ENCODE measurements around the gene RABEP1. TPM values are rescaled to one million over a fixed set of nuclear protein-coding genes. Genes with fewer than 3 reads are reported as not detected.

RABEP1 gene
- total and polyA plus RNA-seq, 2 experiments from 2014 or later: 37.0 to 88.1 TPM

- TF ChIP-seq CTCF (conservative IDR thresholded peaks at IDR 0.05; ENCODE audit: low read depth in 2 of 2): no peak
Observed at GRCh38 chr17:5331506-5331905, 49.4 kb downstream of the RABEP1 start (continued).

GRCh38 chr17:5344914-5345313, 62.8 kb downstream of the RABEP1 start:
- peaks cover 10% of the 10 kb centered on the region for H3K36me3 ChIP-seq (ENCODE audit: insufficient read depth)
- H3K9me2 ChIP-seq (ENCODE audit: insufficient read depth): no peaks in the 10 kb centered on the region
- no peaks in the 10 kb centered on the region for H3K79me2 ChIP-seq (replicated peaks; ENCODE audit: insufficient read depth)
- no peak overlapping the region for H3K4me3 ChIP-seq
- Mint-ChIP-seq H3K36me3 (ENCODE audit: low read depth) (peaks cover 24% of the 10 kb centered on the region), H3K9me3 (no peaks in the 10 kb centered on the region), H3K27me3 (ENCODE audit: insufficient read depth, low read depth, poor library complexity) (peaks cover 2% of the 10 kb centered on the region), H3K4me3 (no peak overlapping the region), H3K4me1 (no peaks in the 10 kb centered on the region), H3K27ac (no peak overlapping the region)
- H3K27ac ChIP-seq (ENCODE audit: low read depth): no peak overlapping the region
- no peaks in the 10 kb centered on the region; the same call in 1 of the 2 replicates for H3F3A ChIP-seq (replicated peaks; ENCODE audit: low read depth)
- TF ChIP-seq NANOG (IDR thresholded peaks at IDR 0.05; ENCODE audit: borderline replicate concordance) (no peak), CREB1 (CRISPR knock-in tag; IDR thresholded peaks at IDR 0.05; ENCODE audit: low read depth) (no peak), ETS1 (IDR thresholded peaks at IDR 0.05) (no peak), REST (IDR thresholded peaks at IDR 0.05; ENCODE audit: unreplicated experiment) (no peak), EZH2 (IDR thresholded peaks at IDR 0.05; ENCODE audit: low read depth, unreplicated experiment) (no peak), JUNB (IDR thresholded peaks at IDR 0.05; ENCODE audit: unreplicated experiment) (no peak), ZNF331 (CRISPR knock-in tag; IDR thresholded peaks at IDR 0.05; ENCODE audit: low read depth) (no peak)
- no peak for ATAC-seq
- no peak overlapping the region for H3K4me2 ChIP-seq
- no peaks in the 10 kb centered on the region for H3K27me3 ChIP-seq (ENCODE audit: insufficient read depth)
- H4K20me1 ChIP-seq (replicated peaks; ENCODE audit: insufficient read depth): no peaks in the 10 kb centered on the region
- no peaks in the 10 kb centered on the region for H3K4me1 ChIP-seq (ENCODE audit: insufficient read depth)
- no peak for DNase-seq (ENCODE audit: low spot score)
- H2AFZ ChIP-seq: no peak overlapping the region

Measured in GM23338 (cell line).